Activated CD8-positive, alpha-beta T cell treated with anti-CD3 and anti-CD28 coated beads for 36 hours (primary cell): ENCODE data around the gene PEX11G. TPM values are rescaled to one million over a fixed set of nuclear protein-coding genes. Genes with fewer than 3 reads are reported as not detected.

Source experiments
- ATAC-seq: fragments of 200-7000 bp; cut with Tn5 transposase; one replicate; pipeline ENCODE4 v1.10.0; 2021; ENCODE audit warnings: mild to moderate bottlenecking, moderate library complexity
- CTCF ChIA-PET: fragments of 350-600 bp; sonication (Branson Sonifier 250); formaldehyde crosslinking; loops from one replicate; lab custom pipeline; 2021; ENCODE audit warnings: antibody characterized with exemption; lab: Charles Lee
- POLR2A ChIA-PET: fragments of 350-600 bp; sonication (Branson Sonifier 250); formaldehyde crosslinking; loops from one replicate; lab custom pipeline; 2021; ENCODE audit warnings: antibody characterized with exemption; lab: Charles Lee
- DNase-seq: peaks from one replicate; pipeline ENCODE4 v3.0.0-alpha.2; 2020
- H3K27ac Mint-ChIP-seq: one replicate; pipeline ENCODE4 v1.8.0; 2021; ENCODE audit warnings: mild to moderate bottlenecking, mixed read lengths
- H3K27me3 Mint-ChIP-seq: one replicate; pipeline ENCODE4 v1.8.0; 2021; ENCODE audit warnings: mixed read lengths
- H3K36me3 Mint-ChIP-seq: one replicate; pipeline ENCODE4 v1.8.0; 2021; ENCODE audit warnings: low read depth, mixed read lengths
- H3K4me1 Mint-ChIP-seq: one replicate; pipeline ENCODE4 v1.8.0; 2021; ENCODE audit warnings: low read depth, mixed read lengths
- H3K4me3 Mint-ChIP-seq: one replicate; pipeline ENCODE4 v1.8.0; 2021; ENCODE audit warnings: mild to moderate bottlenecking, moderate library complexity, mixed read lengths
- H3K9me3 Mint-ChIP-seq: one replicate; pipeline ENCODE4 v1.8.0; 2021; ENCODE audit warnings: mixed read lengths
- CTCF ChIP-seq: fragments of 200-600 bp; IDR thresholded peaks from one replicate; pipeline ENCODE4 v1.8.0; 2022; ENCODE audit warnings: antibody characterized with exemption, mild to moderate bottlenecking
- intact Hi-C: fragments of 100-400 bp; cut with micrococcal nuclease; formaldehyde crosslinking; loops from one replicate; pipeline ENCODE4 v1.10.0; 2022
- total RNA-seq, 2 experiments: library from RNA; stranded (reverse); gene quantifications; one replicate each; pipeline ENCODE4 v1.2.3, GENCODE V29; 2021

The PEX11G gene
- total RNA-seq, 2 experiments from 2014 or later, result 1.4 to 1.5 TPM

GRCh38 chr19:7521551-7522071, 32.8 kb upstream of the PEX11G start:
- Mint-ChIP-seq H3K9me3 (no peaks in the 10 kb centered on the region), H3K4me3 (peak overlapping the region; percentile 72), H3K36me3 (no peaks in the 10 kb centered on the region), H3K27me3 (no peaks in the 10 kb centered on the region), H3K27ac (peak overlapping the region; percentile 77), H3K4me1 (peaks cover 8% of the 10 kb centered on the region)
- ChIA-PET CTCF (interaction anchor here (3.5 kb wide), 1 partner anchor 47 kb away, joined by 16 read pairs; no protein-coding TSS in a partner anchor), POLR2A (interaction anchor here (0.9 to 3.7 kb wide), 7 partner anchors 9 to 106 kb away, joined by 3 to 44 read pairs (median 3); partner anchors contain the start of gene PNPLA6)
- intact Hi-C loops, result no loop called here
- no peak for TF ChIP-seq CTCF
- DNase-seq (no peak), ATAC-seq (no peak)

- ATAC-seq (no peak), DNase-seq (no peak)
- Mint-ChIP-seq H3K4me3 (no peak overlapping the region), H3K9me3 (no peaks in the 10 kb centered on the region), H3K36me3 (no peaks in the 10 kb centered on the region), H3K27ac (no peak overlapping the region), H3K27me3 (peaks cover 3% of the 10 kb centered on the region), H3K4me1 (peaks cover 13% of the 10 kb centered on the region)
- no peak for TF ChIP-seq CTCF
- ChIA-PET POLR2A (interaction anchor here (1.2 to 1.8 kb wide), 2 partner anchors 13 to 15 kb away, joined by 3 to 7 read pairs; partner anchors contain the start of gene PNPLA6), CTCF (interaction anchor here (3.5 kb wide), 1 partner anchor 48 kb away, joined by 16 read pairs; no protein-coding TSS in a partner anchor)
- intact Hi-C loops, result no loop called here
These were observed 31.6 kb upstream of the PEX11G start for GRCh38 chr19:7520131-7521051.

- ChIA-PET CTCF (no interaction called here), POLR2A (interaction anchor here (1.2 to 1.8 kb wide), 2 partner anchors 12 to 15 kb away, joined by 3 to 7 read pairs; partner anchors contain the start of gene PNPLA6)
- Mint-ChIP-seq H3K4me1 (peaks cover 13% of the 10 kb centered on the region), H3K4me3 (no peak overlapping the region), H3K36me3 (no peaks in the 10 kb centered on the region), H3K9me3 (no peaks in the 10 kb centered on the region), H3K27ac (no peak overlapping the region), H3K27me3 (peaks cover 6% of the 10 kb centered on the region)
- no peak for ATAC-seq
- intact Hi-C loops, result no loop called here
- no peak for DNase-seq
- no peak for TF ChIP-seq CTCF
These were observed 30.7 kb upstream of the PEX11G start for GRCh38 chr19:7519361-7520130.

GRCh38 chr19:7516878-7517277, 28.0 kb upstream of the PEX11G start:
- Mint-ChIP-seq H3K27me3 (peaks cover 9% of the 10 kb centered on the region), H3K9me3 (no peaks in the 10 kb centered on the region), H3K4me1 (peaks cover 10% of the 10 kb centered on the region), H3K4me3 (peak overlapping the region; percentile 70), H3K27ac (peak overlapping the region; percentile 63), H3K36me3 (no peaks in the 10 kb centered on the region)
- CTCF ChIA-PET, result interaction anchor here (1.0 kb wide), 1 partner anchor 90 kb away, joined by 3 read pairs; no protein-coding TSS in a partner anchor
- DNase-seq (no peak), ATAC-seq (no peak)
- intact Hi-C loops, result no loop called here
- POLR2A ChIA-PET, result interaction anchor here (0.6 to 0.8 kb wide), 3 partner anchors 12 to 392 kb away, joined by 3 read pairs; no protein-coding TSS in a partner anchor
- TF ChIP-seq CTCF, result no peak
